Upper lobe of right lung (tissue), 1 donor: ENCODE results near the gene TSPAN4. TPM values are rescaled to one million over a fixed set of nuclear protein-coding genes. Genes with fewer than 3 reads are reported as not detected.

Experiments used
- ATAC-seq: fragments of 200-7000 bp; cut with Tn5 transposase; one replicate; pipeline ENCODE4 v1.9.1; 2020; ENCODE audit warnings: mild to moderate bottlenecking, moderate library complexity
- DNase-seq: peaks from one replicate; pipeline ENCODE4 v3.0.0-alpha.2; 2020
- H3K27ac ChIP-seq: fragments of 200-600 bp; one replicate; pipeline ENCODE4 v1.8.0; 2022
- H3K27me3 ChIP-seq: fragments of 200-600 bp; one replicate; pipeline ENCODE4 v1.8.0; 2022; ENCODE audit warnings: mild to moderate bottlenecking
- H3K36me3 ChIP-seq: fragments of 200-600 bp; one replicate; pipeline ENCODE4 v1.8.0; 2022
- H3K4me1 ChIP-seq: fragments of 200-600 bp; one replicate; pipeline ENCODE4 v1.8.0; 2022
- H3K4me3 ChIP-seq: fragments of 200-600 bp; one replicate; pipeline ENCODE4 v1.8.0; 2022; ENCODE audit warnings: mild to moderate bottlenecking
- H3K9me3 ChIP-seq: fragments of 200-600 bp; one replicate; pipeline ENCODE4 v1.8.0; 2022
- CTCF ChIP-seq: fragments of 200-600 bp; IDR thresholded peaks from one replicate; pipeline ENCODE4 v1.8.0; 2022; ENCODE audit warnings: antibody characterized with exemption
- intact Hi-C: fragments of 100-400 bp; cut with DNase I; formaldehyde crosslinking; loops from one replicate; pipeline ENCODE4 v1.11.0; 2022
- total RNA-seq: library from RNA; stranded (reverse); fragmentation: NEBNext Ultra II Directional; extraction: Animal tissue kit (Norgen Biotek cat#: 25700); gene quantifications from one replicate; pipeline ENCODE4 v1.2.1, GENCODE V29; 2021
- donor health status: DM: no; HTN: yes; CAD: no; lungs with severe emphysema.

The TSPAN4 gene
- total RNA-seq, 1 donor from 2014 or later = 167 TPM

GRCh38 chr11:893008-893654 is 50.5 kb downstream of the TSPAN4 start:
- ATAC-seq (no peak), DNase-seq (no peak)
- Histone ChIP-seq H3K4me1 (no peaks in the 10 kb centered on the region), H3K36me3 (no peaks in the 10 kb centered on the region), H3K27me3 (no peaks in the 10 kb centered on the region), H3K9me3 (no peaks in the 10 kb centered on the region), H3K27ac (no peak overlapping the region), H3K4me3 (no peak overlapping the region)
- intact Hi-C loops = no loop called here
- no peak for TF ChIP-seq CTCF

GRCh38 chr11:894575-895201 is 52.0 kb downstream of the TSPAN4 start:
- H3K4me3 ChIP-seq = no peak overlapping the region
- H3K27ac ChIP-seq = no peak overlapping the region
- TF ChIP-seq CTCF = no peak
- DNase-seq = no peak
- no peaks in the 10 kb centered on the region for H3K4me1 ChIP-seq
- ATAC-seq = no peak
- no peaks in the 10 kb centered on the region for H3K27me3 ChIP-seq
- H3K36me3 ChIP-seq = peaks cover 14% of the 10 kb centered on the region
- no peaks in the 10 kb centered on the region for H3K9me3 ChIP-seq
- intact Hi-C loops = no loop called here

GRCh38 chr11:895331-896110 is 52.9 kb downstream of the TSPAN4 start:
- Histone ChIP-seq H3K4me1 (no peaks in the 10 kb centered on the region), H3K36me3 (peaks cover 22% of the 10 kb centered on the region), H3K27me3 (no peaks in the 10 kb centered on the region), H3K27ac (no peak overlapping the region), H3K4me3 (no peak overlapping the region), H3K9me3 (no peaks in the 10 kb centered on the region)
- no peak for DNase-seq
- intact Hi-C loops = no loop called here
- TF ChIP-seq CTCF = no peak
- ATAC-seq = no peak

GRCh38 chr11:897253-898142 is 54.8 kb downstream of the TSPAN4 start:
- ATAC-seq (no peak), DNase-seq (no peak)
- H3K4me3 ChIP-seq = no peak overlapping the region
- no peaks in the 10 kb centered on the region for H3K4me1 ChIP-seq
- no peaks in the 10 kb centered on the region for H3K9me3 ChIP-seq
- no peak overlapping the region for H3K27ac ChIP-seq
- TF ChIP-seq CTCF = no peak
- intact Hi-C loops = no loop called here
- no peaks in the 10 kb centered on the region for H3K27me3 ChIP-seq
- H3K36me3 ChIP-seq = peaks cover 41% of the 10 kb centered on the region

- TF ChIP-seq CTCF = no peak
- H3K36me3 ChIP-seq = peaks cover 47% of the 10 kb centered on the region
Measured at GRCh38 chr11:898143-898511, 55.5 kb downstream of the TSPAN4 start.

More at GRCh38 chr11:898143-898511, 55.5 kb downstream of the TSPAN4 start:
- Histone ChIP-seq H3K27me3 (no peaks in the 10 kb centered on the region), H3K4me3 (no peak overlapping the region), H3K27ac (no peak overlapping the region), H3K9me3 (no peaks in the 10 kb centered on the region), H3K4me1 (no peaks in the 10 kb centered on the region)
- ATAC-seq (no peak), DNase-seq (no peak)
- intact Hi-C loops = no loop called here
